HG03558 (cell line): ENCODE measurements around the gene GCNT2.
"Not testable (repeated sequence)": the region's sequence is repeated elsewhere in the genome, so short reads cannot be mapped to it uniquely, and the experiment has no call there.

Experiments used
- ATAC-seq: cut with Tn5 transposase; IDR thresholded peaks from one replicate; pipeline ENCODE4 v1.9.1; 2021; ENCODE audit warnings: moderate number of reproducible peaks; ENCODE audit not compliant: unreplicated experiment; ENCODE audit errors: extremely low read depth

The GCNT2 gene

DNA sequence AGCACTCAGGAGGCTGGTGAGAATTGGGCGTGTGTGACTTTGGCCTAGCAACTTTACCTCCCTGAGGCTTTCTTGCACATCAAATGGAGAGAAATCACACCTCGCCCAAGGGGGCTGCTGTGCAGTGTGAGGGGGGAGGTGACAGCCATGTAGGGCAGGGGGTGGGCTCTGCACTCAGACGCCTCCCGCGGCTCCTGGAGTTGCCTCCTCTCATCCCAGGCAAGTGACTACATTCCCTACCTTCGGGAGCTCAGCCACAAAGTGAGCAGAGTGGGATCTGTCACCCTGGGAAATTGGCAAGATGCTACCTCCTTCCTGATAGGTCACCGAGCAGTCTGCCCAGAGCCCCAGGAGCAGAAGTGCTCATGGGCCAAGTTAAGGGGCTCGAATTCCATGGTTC is 56.0 kb downstream of the GCNT2 start:
- no peak for ATAC-seq

- ATAC-seq, result no peak
Observed at GRCh38 chr6:10578723-10579122, 57.6 kb downstream of the GCNT2 start.

DNA sequence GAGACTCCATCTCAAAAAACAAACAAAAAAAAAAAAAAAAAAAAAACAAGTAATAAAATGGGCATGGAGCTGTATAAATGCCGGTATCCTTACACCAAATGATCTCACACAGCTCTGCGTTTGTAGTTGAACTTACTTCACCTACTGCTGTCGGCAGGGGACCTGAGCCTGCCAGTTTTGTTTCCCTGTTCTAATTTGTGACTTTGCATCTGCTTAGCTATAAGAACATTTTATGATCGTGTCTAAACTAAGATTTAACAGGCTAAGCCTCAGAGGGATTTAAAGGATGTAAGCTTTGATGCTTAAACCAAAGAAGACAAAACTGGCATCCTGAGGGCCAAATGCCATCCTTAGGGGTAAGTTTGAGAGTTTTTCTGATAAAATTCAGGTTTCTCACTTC is 58.7 kb downstream of the GCNT2 start:
- no peak for ATAC-seq

- ATAC-seq, result no peak
Observed at GRCh38 chr6:10580570-10580969, 59.4 kb downstream of the GCNT2 start.

DNA sequence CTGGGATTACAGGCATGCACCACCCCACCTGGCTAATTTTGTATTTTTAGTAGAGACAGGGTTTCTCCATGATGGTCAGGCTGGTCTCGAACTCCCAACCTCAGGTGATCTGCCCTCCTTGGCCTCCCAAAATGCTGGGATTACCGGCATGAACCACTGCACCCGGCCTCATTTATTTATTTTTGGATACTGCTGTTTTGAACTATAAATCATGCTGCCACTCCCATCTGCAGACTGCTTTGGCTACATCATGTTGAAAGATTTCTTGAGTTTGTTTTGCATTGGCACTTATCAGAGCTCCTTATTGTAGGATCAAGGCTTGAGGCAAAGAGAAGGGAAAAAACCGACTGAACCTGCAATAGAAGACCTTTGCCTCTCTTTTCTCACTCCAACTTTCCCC is 60.3 kb downstream of the GCNT2 start:
- ATAC-seq, result not testable (repeated sequence)

DNA sequence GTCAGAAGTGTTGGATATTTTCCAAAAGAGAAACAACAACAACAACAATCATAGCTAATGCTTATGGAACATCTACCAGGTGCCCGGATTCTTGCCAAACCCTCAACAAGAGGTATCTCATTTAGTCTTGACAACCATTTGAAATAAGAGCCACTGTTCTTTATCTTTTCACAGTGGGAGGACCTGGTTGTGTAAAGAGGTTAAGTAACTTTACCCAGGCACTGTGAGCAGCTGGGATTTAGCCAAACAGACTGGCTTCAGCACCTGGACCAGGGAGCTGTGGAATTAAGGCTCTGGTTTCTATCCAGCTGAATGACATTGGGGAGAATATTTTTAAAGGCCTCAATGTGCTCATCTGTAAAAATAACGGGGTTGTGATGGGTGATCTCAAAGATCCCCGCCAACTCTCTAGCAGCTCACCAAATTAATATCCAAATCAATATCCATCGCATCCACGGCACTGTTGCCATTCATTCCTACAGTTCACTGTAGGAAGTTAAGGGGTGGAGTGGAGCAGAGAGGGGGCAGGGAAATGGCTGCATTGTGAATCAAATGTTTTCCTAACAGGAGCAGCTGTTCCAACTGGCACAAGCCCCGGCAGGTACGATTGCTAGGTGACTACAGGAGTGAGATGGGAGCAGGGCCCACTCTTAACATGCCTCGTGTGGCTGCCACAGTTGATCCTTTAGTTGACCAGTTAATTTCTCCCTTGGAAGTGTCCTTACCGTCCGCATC is 61.8 kb downstream of the GCNT2 start:
- no peak for ATAC-seq

DNA sequence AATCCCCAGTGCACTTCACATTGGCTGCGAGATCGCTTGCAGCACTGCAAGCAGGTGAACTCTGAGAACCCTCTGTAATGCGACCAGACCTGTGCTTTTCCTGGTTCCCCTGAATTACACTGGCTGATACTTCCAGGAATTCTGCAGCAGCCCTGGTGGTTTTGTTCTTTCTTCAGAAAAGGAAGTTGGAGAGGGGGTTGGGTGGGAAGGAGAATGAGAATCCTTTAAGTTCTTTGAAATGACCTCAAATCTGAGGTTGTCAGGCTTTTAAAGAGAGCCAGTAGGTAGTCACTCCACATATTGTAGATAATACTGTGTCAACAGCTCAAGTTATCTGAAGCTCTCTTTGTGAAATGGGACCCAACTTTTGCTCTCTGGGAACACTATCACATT is 62.4 kb downstream of the GCNT2 start:
- ATAC-seq, result no peak

- ATAC-seq, result no peak
Observed at GRCh38 chr6:10584607-10585006, 63.5 kb downstream of the GCNT2 start.

GRCh38 chr6:10585209-10585845 is 64.2 kb downstream of the GCNT2 start:
- ATAC-seq, result no peak

DNA sequence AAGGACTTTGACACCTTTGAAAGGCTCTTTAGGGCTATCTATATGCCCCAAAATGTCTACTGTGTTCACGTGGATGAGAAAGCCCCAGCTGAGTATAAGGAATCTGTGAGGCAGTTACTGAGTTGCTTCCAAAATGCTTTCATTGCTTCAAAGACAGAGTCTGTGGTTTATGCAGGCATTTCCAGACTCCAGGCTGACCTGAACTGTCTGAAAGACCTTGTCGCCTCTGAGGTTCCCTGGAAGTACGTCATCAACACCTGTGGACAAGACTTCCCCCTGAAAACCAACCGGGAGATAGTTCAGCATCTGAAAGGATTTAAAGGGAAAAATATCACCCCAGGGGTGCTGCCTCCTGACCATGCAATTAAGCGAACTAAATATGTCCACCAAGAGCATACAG is 65.2 kb downstream of the GCNT2 start:
- no peak for ATAC-seq

DNA sequence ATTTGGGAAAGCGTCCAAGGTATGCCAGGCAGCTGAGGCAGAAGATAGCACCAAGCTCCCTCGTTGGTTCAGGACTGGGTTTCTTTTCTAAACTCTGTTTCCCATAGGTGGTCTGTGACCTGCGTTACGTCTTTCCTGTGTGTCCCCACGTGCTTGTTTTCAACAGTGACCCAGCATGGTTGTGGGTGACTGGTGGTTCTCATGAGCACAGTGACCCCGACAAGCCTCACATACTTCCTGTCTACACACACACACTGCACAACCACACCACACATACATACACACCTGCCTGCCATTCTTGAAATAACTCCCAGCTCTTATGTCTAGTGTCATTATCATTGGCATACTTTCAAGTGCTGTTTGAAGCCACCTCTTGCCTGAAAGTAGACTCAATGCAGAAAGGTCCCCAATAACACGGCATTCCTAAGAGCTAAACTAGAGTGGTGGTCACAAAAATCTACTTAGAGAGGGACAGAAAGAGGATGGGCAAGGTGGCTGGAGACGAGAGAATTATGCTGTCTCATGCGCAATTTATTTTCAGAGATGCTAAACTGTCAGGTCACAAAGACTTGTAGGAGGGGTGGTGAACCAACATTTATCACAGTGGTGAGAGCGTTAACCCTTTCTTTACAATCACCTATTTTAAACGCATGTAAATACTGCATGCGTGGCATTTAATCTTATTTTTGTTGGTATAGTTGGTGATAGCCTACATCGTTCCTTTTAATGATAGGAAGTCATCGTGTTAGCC is 66.7 kb downstream of the GCNT2 start:
- ATAC-seq, result no peak

- no peak for ATAC-seq
Observed at GRCh38 chr6:10588562-10589428, 67.6 kb downstream of the GCNT2 start.

GRCh38 chr6:10589429-10589727 is 68.2 kb downstream of the GCNT2 start:
- no peak for ATAC-seq

GRCh38 chr6:10589983-10590382 is 68.8 kb downstream of the GCNT2 start:
- no peak for ATAC-seq

GRCh38 chr6:10591422-10592160 is 70.4 kb downstream of the GCNT2 start:
- no peak for ATAC-seq

DNA sequence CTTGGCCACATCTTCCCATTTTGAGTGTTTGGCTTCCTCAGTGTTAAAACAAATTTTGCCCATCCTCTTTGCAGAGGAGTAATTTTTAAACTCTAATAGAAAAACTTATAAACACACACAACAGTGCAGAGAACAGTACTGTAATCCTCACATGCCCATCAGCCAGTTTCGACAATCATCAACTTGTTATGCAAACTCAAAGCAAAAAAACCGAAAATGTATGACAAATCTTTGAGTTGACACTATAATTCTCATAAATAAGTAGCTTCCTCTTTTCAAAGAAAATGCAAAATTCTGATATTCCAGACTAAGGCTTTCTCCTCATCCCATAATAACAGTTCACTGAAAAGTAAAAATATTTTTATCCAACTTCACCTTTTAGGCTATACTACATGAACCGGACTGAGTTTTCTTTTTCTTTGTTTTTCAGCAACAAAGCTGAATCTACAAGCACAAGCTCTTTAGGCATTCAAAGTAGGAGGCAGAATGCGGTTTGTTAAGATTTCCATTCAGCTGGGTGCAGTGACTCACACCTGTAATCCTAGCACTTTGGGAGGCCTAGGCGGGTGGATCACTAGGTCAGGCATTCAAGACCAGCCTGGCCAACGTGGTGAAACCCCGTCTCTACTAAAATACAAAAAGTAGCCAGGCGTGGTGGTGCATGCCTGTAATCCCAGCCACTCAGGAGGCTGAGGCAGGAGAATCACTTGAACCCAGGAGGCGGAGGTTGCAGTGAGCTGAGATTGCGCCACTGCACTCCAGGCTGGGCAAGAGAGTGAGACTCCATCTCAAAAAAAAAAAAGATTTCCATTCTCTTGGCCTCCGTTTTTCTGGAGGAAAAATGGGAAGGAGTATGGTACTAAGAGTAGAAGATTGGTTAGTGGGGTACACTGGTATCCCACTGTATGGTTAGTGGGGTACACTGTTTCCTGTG is 74.8 kb downstream of the GCNT2 start:
- no peak for ATAC-seq

- ATAC-seq, result no peak
Observed at GRCh38 chr6:10597499-10598001, 76.4 kb downstream of the GCNT2 start.

- ATAC-seq, result no peak
Observed at GRCh38 chr6:10598084-10598960, 77.2 kb downstream of the GCNT2 start.
